Measurements from ENCODE around the gene ITPA.
"Not testable (repeated sequence)": the region's sequence is repeated elsewhere in the genome, so short reads cannot be mapped to it uniquely, and the experiment has no call there.

The ITPA gene

GRCh38 chr20:3202965-3203314 is 6.4 kb upstream of the ITPA start:
- DNase-seq (ENCODE audit: low read depth): no peak

GRCh38 chr20:3203315-3204123 is 5.8 kb upstream of the ITPA start:
- no peak for DNase-seq (ENCODE audit: low read depth)

GRCh38 chr20:3204124-3204794 is 5.0 kb upstream of the ITPA start, which contains the start of gene DDRGK1:
TSS of gene DDRGK1 (minus strand) at chr20:3204682. CDS start at chr20:3204627, 55 bp downstream.
- DNase-seq (ENCODE audit: low read depth): peak; percentile 82

- no peak for DNase-seq (ENCODE audit: low read depth)
Observed at GRCh38 chr20:3208786-3209256, 477 bp upstream of the ITPA start.

GRCh38 chr20:3209946-3210317 is 634 bp downstream of the ITPA start:
- no peak for DNase-seq (ENCODE audit: low read depth)

- no peak for DNase-seq (ENCODE audit: low read depth)
Observed at GRCh38 chr20:3210346-3210745, 1.0 kb downstream of the ITPA start.

- no peak for DNase-seq (ENCODE audit: low read depth)
Observed at GRCh38 chr20:3213226-3213625, 3.9 kb downstream of the ITPA start.

GRCh38 chr20:3215359-3215917 is 6.1 kb downstream of the ITPA start:
- not testable (repeated sequence) for DNase-seq (ENCODE audit: low read depth)

- peak; percentile 48 for DNase-seq (ENCODE audit: low read depth)
Observed at GRCh38 chr20:3218307-3218988, 9.2 kb downstream of the ITPA start.

- no peak for DNase-seq (ENCODE audit: low read depth)
Observed at GRCh38 chr20:3221398-3222226, 12.3 kb downstream of the ITPA start.

GRCh38 chr20:3222635-3223600 is 13.6 kb downstream of the ITPA start:
- no peak for DNase-seq (ENCODE audit: low read depth)

GRCh38 chr20:3223651-3223993 is 14.3 kb downstream of the ITPA start:
- DNase-seq (ENCODE audit: low read depth): no peak

- no peak for DNase-seq (ENCODE audit: low read depth)
Observed at GRCh38 chr20:3223994-3224680, 14.8 kb downstream of the ITPA start.

GRCh38 chr20:3224681-3225421 is 15.6 kb downstream of the ITPA start:
- DNase-seq (ENCODE audit: low read depth): no peak

- no peak for DNase-seq (ENCODE audit: low read depth)
Observed at GRCh38 chr20:3226093-3226492, 16.8 kb downstream of the ITPA start.

GRCh38 chr20:3226864-3227263 is 17.6 kb downstream of the ITPA start:
- no peak for DNase-seq (ENCODE audit: low read depth)

- DNase-seq (ENCODE audit: low read depth): no peak
Observed at GRCh38 chr20:3227506-3227905, 18.2 kb downstream of the ITPA start.

GRCh38 chr20:3227936-3228749 is 18.8 kb downstream of the ITPA start:
- no peak for DNase-seq (ENCODE audit: low read depth)

GRCh38 chr20:3228750-3229032 is 19.4 kb downstream of the ITPA start:
- DNase-seq (ENCODE audit: low read depth): no peak

Measured in stimulated activated CD8-positive, alpha-beta memory T cell treated with anti-CD3 and anti-CD28 coated beads, Interleukin-12 subunit alpha, Interleukin-12 subunit beta, amount 100 ng/mL, for 4 hours (primary cell).